ENCODE results near the gene NRXN2. TPM values are rescaled to one million over a fixed set of nuclear protein-coding genes. Genes with fewer than 3 reads are reported as not detected.
A peak's percentile ranks its signal among the peaks of the same experiment; 100 is the strongest.

NRXN2 gene
- polyA plus RNA-seq, 12 donors = 14.4 to 40.7 (median 22.2) TPM; not detected in 1

DNA sequence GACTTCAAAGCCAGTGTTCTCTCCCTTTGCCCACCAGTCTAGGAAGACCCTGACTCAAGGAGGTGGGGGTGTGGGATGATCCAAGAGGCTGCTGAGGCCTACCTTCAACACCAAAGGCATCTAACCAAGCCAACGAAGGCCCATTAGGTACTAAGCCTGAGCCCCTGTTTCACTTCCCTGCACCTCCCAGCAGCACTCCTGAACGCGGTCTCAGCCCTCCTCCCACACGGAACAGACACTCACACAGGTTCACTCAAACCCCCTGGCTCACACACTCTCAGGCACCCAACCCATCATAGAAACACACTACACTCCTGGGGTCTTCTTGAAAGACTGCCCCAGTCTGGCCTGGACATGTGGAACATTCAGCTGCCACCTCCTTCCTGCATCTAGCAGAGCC lies 91.3 kb downstream of the NRXN2 start:
- no peak for DNase-seq

DNA sequence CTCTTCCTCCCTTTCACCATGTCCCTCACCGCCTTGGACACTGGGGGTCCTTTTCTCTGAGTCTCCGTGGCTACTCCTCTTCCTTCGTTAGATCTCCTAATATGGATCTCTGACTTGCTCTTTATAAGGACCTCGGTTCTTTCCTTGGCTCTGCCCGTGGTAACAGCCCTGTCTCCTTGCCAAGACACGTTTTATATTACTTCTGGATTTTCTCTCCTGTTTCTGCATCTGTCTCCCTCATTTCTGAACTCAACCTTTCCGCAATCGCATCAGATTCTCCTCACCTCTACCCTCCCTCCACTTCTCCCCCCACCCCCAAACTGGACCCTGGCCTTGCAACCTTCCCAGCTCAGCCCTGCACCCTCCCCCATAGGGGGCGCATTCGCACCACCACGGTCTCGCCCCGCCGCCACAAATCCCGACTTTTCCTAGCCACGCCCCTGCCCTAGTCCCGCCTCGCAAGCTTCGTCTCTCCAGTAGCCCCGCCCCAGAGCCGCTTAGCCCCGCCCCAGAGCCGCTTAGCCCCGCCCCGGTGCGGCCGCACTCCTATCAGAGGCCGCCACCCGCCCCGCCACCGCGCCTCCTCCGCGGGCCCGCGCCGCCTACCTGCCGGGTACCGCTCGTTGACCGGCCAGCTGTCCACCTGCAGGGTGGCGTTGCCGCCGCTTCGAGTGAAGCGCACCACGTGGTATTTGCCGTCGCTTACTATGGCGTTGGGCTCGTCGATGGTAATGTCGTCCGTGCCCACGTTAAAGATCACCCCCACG lies 93.0 kb downstream of the NRXN2 start:
- DNase-seq = no peak

DNA sequence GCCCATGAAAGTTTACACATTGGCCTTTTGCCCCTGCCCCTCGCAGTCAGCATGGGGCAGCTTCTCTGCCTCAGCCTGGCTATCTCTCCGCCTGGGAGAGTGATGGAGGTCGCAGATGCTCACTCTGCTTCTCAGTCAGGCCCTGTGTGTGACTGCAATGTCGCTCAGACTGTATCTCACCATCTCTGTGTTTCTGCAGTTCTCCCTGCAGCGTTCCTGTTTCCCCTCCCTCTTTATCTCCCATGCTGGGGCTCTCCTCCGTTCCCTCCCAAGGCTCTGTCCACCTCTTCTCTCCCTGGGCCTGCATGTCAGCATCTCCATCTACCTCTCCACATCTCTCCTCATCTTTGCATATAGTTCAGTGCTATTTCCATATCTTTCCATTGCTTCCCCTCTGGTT lies 93.9 kb downstream of the NRXN2 start:
- no peak for DNase-seq

DNA sequence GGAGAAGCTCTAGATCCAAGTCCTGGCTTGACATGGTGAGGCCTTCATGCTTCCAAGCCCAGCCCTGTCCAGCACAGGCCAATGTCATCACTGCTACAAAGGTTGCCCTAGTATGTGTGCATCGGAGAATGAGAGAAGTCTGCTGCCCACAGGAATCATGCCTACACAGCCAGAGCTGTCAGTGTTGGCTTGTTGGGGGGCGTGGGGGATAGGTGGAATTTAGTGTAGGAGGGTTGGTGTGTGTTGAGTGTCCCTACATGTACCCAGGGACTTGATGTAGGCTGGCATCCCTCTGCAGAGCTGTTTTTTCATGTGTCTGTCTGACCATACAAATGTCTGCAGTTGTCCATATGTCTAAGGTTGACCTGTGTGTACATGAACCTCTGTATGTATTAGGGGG lies 94.4 kb downstream of the NRXN2 start:
- DNase-seq = no peak

DNA sequence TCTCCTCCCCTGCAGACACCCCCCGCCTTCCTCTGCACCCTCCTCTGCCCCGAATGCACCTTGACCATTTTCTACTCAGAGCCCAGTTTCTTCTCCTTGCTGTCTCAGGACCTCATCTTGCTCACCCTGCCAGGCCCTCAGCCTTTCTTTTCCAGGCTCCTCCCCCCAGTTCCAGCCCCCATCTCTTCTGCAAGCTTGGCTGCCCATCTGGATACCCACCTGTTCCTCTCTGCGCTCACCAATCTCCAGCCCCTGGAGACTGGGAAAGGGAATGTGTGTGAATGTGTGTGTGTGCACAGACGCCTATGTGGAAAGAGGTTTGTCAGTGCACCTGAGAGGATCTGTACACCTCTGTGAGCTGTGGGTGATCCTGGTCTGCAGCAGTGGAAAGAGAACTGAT lies 95.6 kb downstream of the NRXN2 start:
- DNase-seq = no peak

DNA sequence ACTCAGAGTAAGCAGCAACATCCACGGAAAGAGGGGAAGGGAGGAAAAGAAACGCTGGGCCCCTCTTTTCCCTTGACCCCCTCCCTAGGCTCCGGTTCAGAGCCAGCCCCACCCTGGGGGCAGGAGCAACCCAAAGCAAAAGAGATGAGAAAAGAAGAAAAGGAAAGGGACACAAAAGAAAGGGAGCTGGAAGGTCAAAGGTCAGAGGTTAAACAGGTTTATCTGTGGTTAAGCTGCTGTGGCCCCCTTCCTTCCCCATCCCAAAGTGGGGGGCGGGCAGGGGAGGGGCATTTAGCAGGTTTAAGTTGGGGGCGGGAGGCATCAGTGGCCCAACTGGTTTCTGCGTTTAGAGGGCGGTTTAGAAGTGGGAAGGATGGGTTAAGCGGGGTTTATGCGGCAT lies 96.4 kb downstream of the NRXN2 start:
- no peak for DNase-seq

DNA sequence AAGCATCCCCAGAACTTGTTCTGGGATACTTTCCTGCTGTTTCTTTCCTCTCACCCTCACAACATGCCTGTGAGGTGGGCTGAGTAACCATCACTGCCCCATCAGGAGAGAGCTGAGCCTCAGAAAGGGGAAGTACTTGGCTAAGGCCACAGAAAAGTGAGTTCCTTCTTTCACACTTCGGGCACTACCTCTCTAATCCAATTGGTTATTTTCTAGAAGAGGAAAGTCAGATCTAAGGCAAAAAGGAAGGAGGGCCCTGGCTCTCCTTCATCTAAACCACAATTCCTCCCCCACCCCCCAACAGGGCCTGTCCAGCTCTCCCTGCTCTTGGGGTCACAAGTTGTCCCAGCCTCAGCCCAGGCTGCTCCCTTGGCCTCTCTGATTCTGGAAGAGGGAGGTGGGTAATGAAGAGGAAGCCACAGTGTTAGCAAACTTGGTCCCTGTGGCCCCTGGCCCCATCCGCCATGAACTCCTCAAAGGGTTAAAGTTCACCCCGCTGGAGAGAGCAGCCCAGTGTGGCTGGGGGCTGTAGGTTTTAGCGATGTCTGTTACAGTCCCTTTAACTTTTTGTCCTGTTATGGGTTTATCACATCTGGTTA lies 98.0 kb downstream of the NRXN2 start:
- DNase-seq = no peak

DNA sequence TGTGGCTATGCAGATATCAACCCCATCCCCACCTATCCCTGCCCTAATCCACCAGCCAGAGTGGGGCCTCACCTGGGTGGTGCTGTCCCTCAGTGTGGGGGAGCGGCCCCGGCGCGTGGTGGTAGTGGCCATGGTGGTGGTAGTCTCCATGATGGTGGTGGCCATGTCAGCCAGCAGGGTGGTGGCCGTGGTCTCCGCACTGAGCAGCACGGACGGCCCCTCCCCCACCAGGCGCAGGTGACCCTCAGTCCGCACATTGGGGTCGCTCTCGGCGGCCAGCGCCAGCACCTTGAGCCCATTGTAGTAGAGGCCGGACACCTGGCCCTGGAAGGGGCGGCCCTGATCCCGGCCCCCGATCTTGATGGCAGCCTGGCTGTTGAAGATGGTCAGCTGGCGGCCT lies 100.3 kb downstream of the NRXN2 start:
- no peak for DNase-seq

DNA sequence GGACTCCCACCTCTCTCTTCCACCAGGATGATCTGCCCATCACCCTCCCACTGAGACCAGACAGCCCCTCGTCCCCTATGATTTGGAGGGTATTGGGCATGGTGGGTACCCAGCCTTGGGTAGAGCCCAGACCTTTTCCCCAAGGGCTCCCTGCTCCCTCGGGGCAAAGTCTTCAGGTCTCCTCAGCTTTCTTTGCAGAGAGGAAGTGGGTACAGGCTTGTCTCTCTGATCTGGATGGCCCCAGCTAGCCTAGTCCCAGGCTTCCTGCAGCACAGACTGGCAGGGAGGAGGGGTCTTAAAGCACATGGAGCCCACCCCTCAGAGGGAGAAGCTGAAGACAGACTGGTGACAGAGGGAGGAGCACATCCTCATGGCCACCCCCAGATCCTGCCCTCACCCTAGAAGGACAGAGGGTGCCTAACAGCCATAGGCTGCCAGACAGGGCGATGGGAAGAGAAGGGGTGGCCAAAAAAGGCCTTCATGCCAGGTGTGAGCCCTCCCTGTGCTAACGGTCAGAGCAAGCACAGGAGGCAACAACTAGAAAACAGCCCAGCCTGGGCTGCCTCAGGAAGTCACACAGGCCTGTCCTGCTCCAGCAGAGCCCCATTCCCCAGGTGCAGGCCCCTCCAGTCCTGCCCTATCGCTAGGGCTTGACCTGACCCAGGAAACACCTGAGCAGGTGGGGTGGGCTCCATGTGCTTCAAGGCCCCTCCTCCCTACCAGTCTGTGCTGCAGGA lies 101.5 kb downstream of the NRXN2 start:
- no peak for DNase-seq

- DNase-seq = peak; percentile 77
These were observed 102.5 kb downstream of the NRXN2 start for GRCh38 chr11:64620381-64620971.

DNA sequence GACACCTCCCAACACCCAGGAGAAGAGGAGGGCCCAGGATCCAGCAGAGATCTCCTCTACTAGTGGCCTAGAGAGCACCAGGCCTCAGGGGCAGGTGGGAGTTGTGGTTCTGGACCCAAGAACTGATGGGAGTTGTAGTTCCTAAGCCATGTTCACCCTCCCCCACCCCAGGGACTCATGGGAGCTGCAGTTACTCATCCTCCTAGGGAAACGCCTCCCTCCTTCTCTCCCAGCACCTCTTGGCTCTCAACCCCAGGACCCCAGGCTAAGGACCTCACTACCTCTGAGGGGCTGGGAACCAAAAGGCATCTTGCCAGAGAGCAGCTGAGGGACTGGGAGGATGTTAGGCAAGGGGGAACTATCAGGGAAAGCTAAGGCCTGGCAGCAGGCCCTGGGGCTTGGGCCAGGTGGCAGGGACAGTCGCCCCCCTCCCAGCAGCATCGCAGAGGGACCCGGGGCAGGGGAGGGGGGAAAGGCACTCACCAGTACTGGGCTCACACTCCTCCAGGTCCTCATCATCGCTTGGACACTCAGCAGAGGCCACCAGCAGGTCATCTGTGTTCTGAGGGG lies 103.1 kb downstream of the NRXN2 start:
- peak; percentile 78 for DNase-seq

GRCh38 chr11:64619196-64619595 lies 103.8 kb downstream of the NRXN2 start:
- no peak for DNase-seq

DNA sequence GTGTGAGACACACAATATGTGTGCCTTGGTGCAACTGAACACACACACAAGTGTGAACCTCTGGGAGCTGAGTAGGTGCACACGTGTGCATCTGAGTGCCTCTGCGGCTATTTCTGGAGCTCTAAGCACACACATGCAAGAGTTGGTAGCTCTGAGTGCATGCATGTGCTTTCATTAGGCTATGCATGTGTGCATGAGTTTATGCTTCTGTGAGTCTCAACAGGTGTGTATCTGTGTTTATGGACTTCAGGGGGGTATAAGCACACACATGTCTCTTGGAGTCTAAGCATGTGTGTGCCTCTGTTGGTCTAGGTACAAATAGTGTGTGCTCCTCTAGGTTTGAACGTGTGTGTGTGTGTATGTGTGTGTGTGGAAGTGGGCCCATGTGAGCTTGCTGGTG lies 106.2 kb downstream of the NRXN2 start:
- DNase-seq = no peak

GRCh38 chr11:64614917-64615316 lies 108.1 kb downstream of the NRXN2 start:
- DNase-seq = no peak

GRCh38 chr11:64613648-64614047 lies 109.3 kb downstream of the NRXN2 start:
- no peak for DNase-seq

DNA sequence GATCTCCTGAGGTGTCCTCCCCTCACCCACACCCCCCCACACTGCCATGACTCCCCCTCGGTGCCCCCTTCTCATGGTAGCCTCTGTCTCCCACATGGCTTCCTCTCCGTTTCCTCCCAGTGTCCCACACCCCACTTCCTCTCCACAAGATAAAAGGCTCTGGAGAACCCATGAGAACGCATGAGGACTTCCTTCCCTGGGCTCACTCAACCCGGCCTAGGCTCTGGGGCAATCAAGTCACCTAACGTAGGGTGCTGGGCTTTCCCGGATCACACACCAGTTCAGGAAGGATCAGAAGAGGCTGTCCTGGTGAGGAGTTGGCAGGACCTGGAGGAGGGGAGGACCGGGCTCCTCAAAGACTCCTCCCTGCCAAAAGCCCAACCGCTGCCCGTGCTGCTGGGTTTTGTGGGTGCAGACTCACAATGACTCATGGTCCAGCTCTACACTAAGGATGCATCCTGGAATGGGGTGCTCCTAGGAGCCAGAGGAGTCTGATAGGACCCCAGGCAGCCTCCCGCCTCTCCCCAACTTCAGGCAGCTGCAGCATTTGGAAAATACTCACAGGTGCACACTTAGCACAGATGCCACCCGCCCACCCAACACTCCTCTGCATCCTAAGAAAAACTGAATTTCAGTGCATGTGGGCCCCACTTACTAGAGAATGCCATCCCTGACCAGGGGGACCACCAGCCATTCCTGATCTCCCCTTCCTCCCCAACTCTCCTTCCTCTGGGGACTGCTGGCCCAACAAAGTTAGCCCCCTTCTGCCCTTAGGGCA lies 110.9 kb downstream of the NRXN2 start:
- DNase-seq = no peak

GRCh38 chr11:64611176-64611575 lies 111.8 kb downstream of the NRXN2 start:
- DNase-seq = no peak

DNA sequence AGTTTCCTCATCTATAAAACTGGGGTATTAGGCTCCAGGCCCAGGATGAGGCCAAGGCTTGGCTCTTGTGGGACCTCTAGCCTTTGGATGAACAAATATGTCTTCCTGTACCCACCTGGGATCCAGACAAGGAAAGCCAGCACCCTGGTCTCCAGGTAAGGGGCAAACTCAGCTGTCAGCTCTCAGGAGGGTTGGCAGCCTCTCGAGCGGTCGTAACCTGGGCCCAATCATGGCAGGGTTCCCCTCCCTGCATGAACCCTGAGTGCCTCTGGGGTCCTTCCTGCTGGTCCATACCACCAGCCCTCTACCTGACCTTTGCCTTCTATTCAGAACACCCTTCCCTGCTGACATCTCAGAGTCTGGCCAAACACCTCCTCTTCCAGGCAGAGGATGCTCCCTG lies 112.4 kb downstream of the NRXN2 start:
- DNase-seq = no peak

GRCh38 chr11:64609436-64610047 lies 113.5 kb downstream of the NRXN2 start:
- DNase-seq = no peak

DNA sequence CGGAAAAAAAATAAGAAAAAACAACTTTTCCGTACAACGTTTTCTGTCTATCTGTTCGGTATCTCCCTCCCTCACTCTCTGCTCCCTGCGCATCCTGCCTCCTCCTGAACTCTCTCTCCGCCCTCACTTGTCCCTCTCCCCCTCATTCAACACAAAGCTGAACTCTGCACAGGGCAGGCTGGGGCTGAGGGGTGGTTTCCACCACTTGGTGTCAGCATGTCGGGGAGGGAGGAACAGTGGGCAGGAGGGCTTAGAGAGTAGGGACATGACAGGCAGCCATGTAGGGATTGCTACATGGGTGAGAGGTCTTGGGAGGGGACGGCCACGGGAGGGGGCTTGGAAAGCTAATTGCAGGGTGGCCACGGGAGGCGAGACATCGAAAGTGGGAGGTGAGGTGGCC lies 114.4 kb downstream of the NRXN2 start:
- DNase-seq = no peak

GRCh38 chr11:64608046-64608445 lies 115.0 kb downstream of the NRXN2 start:
- peak; percentile 41 for DNase-seq

Measured in muscle of arm (tissue), 12 donors.